Activated gamma-delta T cell (primary cell): Measurements from ENCODE around the gene THPO.

ENCODE experiments used
- DNase-seq: peaks from one replicate; lab custom pipeline; 2025; lab: John Stamatoyannopoulos, UW

The THPO gene

GRCh38 chr3:184384856-184385422 lies 6.9 kb upstream of the THPO start:
- no peak for DNase-seq

GRCh38 chr3:184384342-184384741 lies 6.3 kb upstream of the THPO start:
- DNase-seq = no peak

GRCh38 chr3:184383033-184383740 lies 5.2 kb upstream of the THPO start:
- DNase-seq = no peak

GRCh38 chr3:184382326-184383032 lies 4.5 kb upstream of the THPO start:
- no peak for DNase-seq

GRCh38 chr3:184381261-184382224 lies 3.5 kb upstream of the THPO start:
- DNase-seq = no peak

DNA sequence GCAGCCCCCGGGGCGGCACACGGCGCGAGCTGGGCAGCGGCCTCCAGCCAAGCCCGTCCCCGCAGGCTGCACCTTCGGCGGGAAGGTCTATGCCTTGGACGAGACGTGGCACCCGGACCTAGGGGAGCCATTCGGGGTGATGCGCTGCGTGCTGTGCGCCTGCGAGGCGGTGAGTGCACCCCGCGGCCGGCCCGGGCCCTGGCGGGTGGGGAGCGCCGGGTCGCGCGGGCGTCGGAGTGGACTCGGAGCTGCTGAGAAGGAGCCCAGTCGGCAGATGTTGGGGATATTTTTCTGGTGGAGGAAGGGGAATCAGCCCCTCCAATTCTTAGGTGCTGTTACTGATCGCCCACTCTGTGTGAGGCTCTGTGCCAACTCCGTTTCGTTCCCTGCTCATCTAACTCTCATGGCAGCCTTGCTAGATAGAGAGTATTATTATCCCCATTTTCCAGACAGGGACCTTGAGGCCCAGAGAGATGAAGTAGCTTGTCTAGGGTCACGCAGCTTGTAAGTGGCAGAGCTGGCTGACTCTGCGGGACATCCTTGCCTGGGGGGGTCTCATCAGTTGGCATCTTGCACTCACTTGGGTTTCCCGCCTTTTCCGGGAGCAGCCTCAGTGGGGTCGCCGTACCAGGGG lies 2.7 kb upstream of the THPO start:
- DNase-seq = no peak

- no peak for DNase-seq
Measured at GRCh38 chr3:184380185-184380626, 2.2 kb upstream of the THPO start.

DNA sequence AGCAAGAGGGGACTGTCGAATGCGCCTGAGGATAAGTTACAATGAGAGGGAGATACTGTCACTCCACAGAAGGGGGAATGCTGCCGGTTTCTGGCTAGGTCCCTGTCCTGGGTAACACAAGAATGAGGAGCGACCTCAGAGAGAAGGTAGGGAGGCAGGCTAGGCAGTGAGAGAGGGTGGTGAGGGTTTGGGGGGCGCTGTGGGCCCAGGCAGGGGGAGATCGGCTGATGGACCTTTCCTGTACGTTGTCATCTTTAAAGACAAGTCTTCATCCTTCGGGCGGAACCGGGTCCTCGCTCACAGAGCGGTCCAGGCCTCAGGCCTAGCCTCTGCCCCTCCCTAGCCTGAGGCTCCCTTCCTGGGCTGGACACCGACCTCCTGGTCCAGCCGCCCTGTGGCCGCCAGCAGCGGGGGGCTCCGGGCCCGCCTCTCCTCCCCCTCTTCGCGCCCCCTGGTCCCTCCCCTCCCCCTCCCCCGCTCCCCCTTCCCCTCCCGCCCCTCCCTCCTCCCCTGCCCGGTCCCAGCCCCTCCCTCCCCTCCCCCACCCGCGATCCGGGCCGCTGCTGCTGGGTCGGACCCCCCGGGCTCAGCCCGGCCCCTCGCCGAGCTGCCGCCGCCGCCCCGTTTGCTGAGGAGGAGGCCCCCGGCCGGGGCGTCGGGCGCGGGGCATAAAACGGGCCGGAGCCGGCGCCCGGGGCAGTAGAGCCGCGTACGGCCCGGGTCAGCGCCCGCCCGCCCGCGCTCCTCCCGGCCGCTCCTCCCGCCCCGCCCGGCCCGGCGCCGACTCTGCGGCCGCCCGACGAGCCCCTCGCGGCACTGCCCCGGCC lies 1.6 kb upstream of the THPO start, which contains the start of gene CHRD:
Gene CHRD (plus strand): TSS at position 697 of the 827 bp plus-strand sequence. CDS start 265 bp downstream, outside the sequence.
- no peak for DNase-seq

GRCh38 chr3:184378651-184379357 lies 797 bp upstream of the THPO start:
- DNase-seq = no peak

- no peak for DNase-seq
Measured at GRCh38 chr3:184377374-184377773, 633 bp downstream of the THPO start.

GRCh38 chr3:184375747-184376461 lies 2.1 kb downstream of the THPO start:
- DNase-seq = no peak

- no peak for DNase-seq
Measured at GRCh38 chr3:184373422-184373821, 4.6 kb downstream of the THPO start.

- no peak for DNase-seq
Measured at GRCh38 chr3:184372911-184373310, 5.1 kb downstream of the THPO start.

GRCh38 chr3:184372296-184372821 lies 5.6 kb downstream of the THPO start:
- no peak for DNase-seq

DNA sequence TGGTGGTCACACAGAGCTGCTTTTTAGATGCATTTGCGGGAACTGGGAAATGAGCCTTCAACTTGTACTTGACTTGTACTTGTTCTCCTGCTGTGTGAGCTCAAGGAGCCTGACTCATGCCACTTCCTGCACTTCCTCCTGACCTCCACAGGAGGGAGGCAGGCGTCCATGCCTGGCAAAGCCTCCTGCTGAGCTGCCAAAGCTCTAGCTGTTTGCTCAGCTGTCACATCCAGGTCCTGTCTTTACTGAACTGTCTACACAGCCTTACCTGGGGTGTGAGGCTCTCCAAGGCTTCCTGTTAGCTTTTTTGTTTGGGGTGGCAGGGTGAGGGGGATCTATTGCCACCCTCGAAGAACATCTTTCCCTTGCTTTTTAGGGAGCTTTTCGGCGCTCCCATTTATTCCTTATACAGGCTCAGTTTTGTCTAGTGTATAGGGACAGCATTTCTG lies 6.4 kb downstream of the THPO start:
- DNase-seq = no peak

GRCh38 chr3:184368586-184369183 lies 9.3 kb downstream of the THPO start:
- no peak for DNase-seq

DNA sequence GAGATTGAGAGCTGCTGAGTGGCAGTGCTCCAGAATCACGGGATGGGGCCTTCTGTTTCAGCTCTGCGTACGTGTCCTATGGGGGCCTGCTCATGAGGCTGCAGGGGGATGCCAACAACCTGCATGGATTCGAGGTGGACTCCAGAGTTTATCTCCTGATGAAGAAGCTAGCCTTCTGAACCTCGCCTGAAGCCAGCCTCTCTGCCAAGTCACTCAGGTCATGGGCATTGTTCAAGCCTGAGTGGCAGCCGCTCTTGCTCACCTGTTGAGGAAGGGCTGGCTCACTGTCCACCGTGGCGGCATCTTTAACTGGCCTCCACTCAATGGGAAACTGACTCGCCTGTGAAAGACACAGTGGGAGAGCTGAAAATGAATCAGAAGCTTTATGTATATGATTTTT lies 9.9 kb downstream of the THPO start:
- no peak for DNase-seq

GRCh38 chr3:184366619-184367289 lies 11.3 kb downstream of the THPO start:
- no peak for DNase-seq
